Astrocyte (in vitro differentiated cells and primary cell): ENCODE data around the gene CCDC195.

Experiments used
- EZH2 ChIP-seq: IDR thresholded peaks from 2 replicates; pipeline ENCODE4 v1.6.1; 2012; ENCODE audit warnings: mild to moderate bottlenecking, low read length, inconsistent platforms; ENCODE audit not compliant: insufficient read depth
- TF ChIP-seq, protein P1 (sequence below): IDR thresholded peaks from 2 replicates; pipeline ENCODE4 v1.5.1; 2011; ENCODE audit warnings: low read depth, mild to moderate bottlenecking, inconsistent platforms, low read length, moderate library complexity; ENCODE audit not compliant: insufficient read depth

DNA sequence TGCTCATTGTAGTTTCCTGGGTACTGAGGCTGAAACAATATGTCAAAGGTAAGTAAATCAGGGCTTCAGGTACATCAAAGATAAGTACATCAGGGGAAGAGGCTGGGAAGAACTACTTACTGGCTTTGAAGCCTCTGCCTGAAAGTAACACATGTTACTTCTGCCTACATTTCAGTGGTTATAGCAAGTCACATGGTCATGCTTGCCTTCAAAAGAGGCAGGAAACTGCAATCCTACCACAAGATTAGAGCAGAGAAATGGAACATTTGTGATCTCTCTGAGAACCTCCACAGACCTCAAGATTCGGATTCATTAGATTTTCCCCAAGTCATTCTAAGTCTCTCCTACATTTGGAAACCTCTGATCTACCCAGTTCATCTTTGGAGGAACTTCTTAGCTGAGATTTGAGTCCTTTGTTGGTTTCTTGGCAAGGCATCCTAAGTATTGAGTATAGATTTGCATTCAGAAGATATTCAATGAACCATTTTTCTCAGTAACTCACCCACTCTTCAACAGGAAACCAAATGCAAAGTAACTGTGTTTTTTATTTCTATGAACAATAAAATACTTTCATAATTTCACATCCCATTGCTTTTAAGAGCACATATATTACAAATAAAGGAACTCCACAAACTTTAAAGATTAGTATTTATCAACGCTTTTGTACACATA lies 48.5 kb upstream of the CCDC195 start:
- TF ChIP-seq, protein P1, sequence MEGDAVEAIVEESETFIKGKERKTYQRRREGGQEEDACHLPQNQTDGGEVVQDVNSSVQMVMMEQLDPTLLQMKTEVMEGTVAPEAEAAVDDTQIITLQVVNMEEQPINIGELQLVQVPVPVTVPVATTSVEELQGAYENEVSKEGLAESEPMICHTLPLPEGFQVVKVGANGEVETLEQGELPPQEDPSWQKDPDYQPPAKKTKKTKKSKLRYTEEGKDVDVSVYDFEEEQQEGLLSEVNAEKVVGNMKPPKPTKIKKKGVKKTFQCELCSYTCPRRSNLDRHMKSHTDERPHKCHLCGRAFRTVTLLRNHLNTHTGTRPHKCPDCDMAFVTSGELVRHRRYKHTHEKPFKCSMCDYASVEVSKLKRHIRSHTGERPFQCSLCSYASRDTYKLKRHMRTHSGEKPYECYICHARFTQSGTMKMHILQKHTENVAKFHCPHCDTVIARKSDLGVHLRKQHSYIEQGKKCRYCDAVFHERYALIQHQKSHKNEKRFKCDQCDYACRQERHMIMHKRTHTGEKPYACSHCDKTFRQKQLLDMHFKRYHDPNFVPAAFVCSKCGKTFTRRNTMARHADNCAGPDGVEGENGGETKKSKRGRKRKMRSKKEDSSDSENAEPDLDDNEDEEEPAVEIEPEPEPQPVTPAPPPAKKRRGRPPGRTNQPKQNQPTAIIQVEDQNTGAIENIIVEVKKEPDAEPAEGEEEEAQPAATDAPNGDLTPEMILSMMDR: no peak
- TF ChIP-seq EZH2: no peak
